Activated naive CD8-positive, alpha-beta T cell treated with anti-CD3 and anti-CD28 coated beads, Interleukin-2, amount 50 U/mL, for 16 hours (primary cell): ENCODE measurements around the gene UNCX.
"Not testable (repeated sequence)": the region's sequence is repeated elsewhere in the genome, so short reads cannot be mapped to it uniquely, and the experiment has no call there.

ENCODE experiments used
- DNase-seq: peaks from one replicate; pipeline ENCODE4 v3.0.0-alpha.2; 2020; ENCODE audit warnings: low read depth, low spot score

The UNCX gene

DNA sequence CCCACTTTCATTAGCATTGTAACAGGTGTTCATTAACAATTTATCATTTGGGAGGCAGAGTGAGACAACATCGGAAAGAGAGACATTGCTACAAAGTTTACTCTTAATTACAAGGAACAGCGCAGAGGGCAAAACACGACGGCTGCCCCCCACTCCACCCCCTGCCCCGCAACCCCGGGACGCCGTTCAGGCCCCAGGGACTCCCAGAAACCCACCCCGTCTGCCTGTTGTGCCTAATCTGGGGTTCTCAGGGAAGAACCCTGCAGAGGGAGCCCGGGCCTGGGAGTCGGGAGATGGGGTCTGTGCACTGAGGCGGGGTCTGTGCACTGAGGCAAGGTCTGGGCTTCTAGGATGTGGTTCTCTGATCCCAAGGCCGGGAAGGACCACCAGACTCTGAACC lies 25.2 kb downstream of the UNCX start:
- DNase-seq: no peak

- no peak for DNase-seq
These were observed 27.1 kb downstream of the UNCX start for GRCh38 chr7:1259621-1260243.

GRCh38 chr7:1260244-1260635 lies 27.6 kb downstream of the UNCX start:
- no peak for DNase-seq

- not testable (repeated sequence) for DNase-seq
These were observed 28.4 kb downstream of the UNCX start for GRCh38 chr7:1261036-1261435.

DNA sequence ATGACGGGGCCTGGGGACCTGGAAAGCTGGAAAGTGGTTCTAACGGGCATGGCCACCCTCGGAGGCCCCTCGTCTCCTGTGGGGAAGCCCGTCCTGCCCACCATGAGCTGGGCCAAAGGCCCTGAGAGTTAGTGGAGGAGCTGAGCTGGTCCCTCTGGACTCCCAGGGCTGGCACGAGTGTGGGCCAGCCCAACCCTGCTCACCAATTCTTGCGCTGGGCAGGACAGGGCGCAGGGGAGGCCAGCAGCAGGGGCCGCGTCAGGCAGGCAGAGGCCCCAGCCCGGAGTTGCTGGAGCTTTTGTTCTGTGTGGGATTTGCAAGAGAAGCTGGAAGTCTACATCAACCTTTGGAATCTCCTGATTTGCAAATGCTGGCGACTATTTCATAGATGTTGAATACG lies 29.8 kb downstream of the UNCX start:
- no peak for DNase-seq

DNA sequence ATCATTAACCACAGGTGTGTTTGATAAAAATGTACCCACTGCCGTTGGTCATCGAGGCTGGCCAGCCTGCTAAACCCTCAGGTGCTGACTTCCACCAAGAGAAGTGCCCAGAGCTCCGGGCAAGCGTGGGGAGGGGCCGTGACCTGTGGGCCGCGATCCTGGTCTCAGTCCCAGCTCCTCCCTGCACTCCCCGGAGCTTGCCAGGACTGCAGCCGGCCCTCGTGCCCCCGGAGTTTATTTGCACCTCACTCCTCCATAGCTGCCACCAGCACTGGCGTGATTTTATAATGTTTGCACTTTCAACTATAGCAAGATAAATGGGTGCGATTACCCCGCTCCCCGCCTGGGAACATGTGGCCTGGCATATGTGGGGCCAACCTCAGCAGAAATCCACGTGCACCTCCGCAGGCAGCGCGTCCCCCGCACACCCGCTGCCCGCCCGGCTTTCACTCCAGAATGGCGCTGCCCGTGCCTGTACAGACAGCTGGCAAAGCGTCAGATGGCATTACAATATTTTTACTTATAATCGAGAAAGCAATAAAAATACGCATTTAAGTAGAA lies 30.8 kb downstream of the UNCX start:
- DNase-seq: no peak

DNA sequence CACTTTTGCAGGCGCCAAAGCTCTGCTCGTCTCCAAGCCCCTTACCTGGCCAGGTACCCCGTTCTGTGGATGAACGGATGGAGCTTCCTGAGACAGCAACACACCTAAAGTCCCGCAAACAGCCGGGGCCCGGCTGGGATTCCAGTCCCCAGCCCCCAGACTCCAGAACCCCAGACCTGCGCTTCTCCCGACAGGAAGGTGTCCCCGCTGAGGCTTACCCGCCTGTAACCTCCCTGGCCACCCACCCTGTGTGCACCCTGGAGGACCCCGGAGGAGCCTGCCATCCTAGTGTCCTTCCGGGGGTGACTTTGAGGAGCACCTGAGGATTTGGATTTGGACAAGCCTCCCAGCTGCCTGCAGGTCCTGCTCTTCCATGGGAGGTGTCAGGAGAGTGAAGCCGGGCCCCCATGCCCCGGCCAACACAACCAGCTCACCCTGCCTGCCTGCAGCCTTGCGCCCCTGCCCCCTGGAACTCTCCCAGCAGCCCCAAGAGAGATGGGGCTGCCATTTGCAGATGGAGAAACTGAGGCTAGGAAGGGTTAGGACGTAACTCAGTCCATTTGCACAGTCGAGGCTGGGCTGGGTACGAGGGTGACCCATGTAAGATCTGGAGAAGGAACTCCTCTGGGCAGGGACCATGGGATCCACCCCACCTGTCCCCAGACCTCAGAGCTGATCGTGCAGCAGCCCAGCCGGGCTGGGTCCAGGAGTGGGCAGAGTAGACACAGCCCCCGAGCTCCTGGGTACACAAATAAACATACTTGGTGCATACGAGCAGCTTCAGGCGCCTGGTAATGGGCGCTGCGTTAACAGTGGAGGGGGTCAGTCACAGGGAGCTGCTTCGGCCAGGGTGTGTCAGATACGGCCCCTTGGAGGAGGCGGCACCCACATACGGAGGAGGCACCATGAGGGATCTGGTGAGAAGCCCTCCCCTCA lies 31.9 kb downstream of the UNCX start:
- no peak for DNase-seq

DNA sequence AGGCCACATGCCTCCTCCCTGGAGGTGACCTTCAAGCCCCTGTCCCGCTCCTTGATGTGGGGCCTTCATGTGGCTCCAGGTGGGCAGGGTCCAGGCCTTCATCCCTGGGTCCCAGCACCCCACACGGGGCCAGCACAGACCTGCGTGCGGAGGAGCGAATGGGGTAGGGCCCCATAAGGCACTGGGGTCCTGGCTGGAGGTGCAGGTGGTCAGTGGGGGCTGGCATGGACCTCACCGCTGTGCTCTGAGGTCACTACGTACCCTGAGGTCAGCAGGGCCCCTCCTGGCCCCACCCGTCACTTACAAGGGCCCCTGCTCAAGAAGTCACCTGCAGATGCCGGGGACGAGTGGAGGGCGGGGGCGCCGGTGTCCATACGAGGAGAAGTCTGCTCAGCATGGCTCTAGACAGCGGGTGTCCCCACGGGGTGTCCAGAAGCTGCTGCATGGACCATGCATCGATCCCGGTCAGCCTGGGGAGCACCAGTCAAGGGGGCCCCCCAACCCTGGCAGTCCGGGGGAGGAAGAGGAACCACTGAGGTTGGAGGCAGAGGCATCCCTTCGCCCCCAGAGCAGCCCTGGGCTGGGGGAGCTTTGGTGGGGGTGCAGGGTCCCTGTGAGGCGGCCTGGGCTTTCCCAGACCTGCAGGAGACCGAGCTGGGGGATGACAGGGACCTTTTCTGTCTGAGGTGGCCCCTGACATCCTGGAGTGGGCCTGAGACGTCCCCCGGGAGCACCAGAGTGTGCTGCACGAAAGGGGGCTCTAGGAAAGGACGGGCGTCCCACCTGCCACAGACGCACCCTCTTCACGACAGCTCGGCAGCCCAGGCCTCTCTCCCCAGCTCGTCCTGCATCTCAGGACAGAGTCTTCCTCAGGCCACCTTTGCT lies 34.6 kb downstream of the UNCX start:
- no peak for DNase-seq

- no peak for DNase-seq
These were observed 35.6 kb downstream of the UNCX start for GRCh38 chr7:1268076-1268815.

DNA sequence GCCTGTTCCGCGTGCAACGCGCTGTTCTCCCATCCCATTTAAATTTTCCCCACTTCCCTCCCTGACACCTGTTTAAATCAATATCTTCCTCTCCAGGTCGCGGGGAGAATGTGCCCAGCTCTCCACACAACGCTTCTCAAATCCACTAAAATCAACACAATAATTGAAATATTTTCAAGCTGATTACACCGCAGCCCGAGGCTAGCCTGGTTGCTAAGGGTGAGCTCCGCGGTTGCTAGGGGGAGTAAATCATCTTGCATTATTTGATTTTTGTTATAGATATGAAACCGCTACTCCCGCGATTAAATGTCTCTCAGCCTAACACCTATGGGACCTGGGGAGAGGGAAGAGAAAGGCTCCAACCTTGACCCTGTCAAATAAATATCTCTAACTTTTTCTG lies 36.2 kb downstream of the UNCX start:
- no peak for DNase-seq

DNA sequence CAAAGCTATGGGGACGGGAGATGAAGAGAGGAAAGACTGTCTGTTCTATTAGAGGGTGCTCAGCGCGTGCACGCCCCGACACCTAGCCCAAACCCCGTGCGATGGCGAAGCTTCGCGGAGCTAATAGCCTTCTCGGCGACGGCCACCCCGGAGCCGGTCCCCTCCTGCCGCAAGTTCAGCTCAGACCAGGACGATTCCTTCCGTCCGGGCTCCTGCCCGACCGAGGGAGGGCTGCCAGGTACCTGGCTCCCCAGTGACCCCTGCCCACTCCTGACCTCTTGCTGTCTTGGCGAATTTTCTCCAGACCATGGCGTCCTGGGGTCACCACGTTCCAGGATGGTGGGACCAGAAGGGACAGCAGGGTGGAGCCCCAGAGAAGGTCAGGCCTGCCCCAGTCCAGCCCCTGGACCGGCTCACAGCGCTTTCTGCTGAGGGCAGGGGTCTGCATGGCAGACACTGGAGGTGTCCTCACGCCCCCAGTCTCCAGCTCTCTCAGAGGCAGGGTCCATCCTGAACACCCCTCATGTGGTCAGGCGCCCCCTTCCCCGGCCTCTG lies 36.7 kb downstream of the UNCX start:
- no peak for DNase-seq

GRCh38 chr7:1270181-1270580 lies 37.5 kb downstream of the UNCX start:
- DNase-seq: no peak

DNA sequence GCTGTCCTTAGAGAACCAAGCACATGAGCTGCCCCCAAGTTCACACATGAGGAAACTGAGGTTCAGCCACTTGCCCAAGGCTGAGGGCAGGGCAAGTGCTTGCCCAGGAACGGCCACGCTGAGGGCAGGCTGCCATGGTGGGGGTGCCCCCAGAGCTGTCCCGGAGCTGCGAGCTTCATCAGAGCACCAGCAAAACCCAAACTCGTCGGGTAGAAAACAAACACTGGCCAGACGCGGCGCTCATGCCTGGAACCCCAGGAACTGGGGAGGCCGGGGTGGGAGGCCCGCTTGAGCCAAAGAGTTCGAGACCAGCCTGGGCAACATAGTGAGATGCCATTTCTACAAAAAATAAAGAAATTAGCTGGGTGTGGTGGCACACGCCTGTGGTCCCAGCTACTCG lies 38.4 kb downstream of the UNCX start:
- no peak for DNase-seq

DNA sequence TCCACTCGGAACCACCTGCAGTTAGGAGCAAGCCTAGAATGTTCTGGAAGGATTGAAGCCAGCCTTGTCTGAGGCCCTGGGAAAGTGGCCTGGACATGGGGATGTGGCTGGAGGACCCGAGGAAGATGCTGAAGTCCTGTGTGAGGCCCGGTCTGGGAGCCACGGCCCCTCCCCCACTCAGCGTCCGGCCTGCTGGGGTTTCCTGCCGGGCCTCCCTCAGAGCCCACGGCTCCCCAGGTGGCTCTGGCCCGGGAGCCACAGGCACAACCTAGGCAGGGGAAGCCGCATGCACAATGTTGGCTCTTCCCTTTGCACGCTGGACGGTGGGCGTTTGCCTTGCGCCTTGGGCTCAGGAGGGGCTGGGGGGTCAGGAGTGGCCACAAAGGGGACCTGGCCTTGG lies 39.0 kb downstream of the UNCX start:
- no peak for DNase-seq

GRCh38 chr7:1272136-1272535 lies 39.5 kb downstream of the UNCX start:
- not testable (repeated sequence) for DNase-seq

GRCh38 chr7:1274121-1274875 lies 41.6 kb downstream of the UNCX start:
- DNase-seq: no peak

- DNase-seq: no peak
These were observed 42.3 kb downstream of the UNCX start for GRCh38 chr7:1274876-1275375.

DNA sequence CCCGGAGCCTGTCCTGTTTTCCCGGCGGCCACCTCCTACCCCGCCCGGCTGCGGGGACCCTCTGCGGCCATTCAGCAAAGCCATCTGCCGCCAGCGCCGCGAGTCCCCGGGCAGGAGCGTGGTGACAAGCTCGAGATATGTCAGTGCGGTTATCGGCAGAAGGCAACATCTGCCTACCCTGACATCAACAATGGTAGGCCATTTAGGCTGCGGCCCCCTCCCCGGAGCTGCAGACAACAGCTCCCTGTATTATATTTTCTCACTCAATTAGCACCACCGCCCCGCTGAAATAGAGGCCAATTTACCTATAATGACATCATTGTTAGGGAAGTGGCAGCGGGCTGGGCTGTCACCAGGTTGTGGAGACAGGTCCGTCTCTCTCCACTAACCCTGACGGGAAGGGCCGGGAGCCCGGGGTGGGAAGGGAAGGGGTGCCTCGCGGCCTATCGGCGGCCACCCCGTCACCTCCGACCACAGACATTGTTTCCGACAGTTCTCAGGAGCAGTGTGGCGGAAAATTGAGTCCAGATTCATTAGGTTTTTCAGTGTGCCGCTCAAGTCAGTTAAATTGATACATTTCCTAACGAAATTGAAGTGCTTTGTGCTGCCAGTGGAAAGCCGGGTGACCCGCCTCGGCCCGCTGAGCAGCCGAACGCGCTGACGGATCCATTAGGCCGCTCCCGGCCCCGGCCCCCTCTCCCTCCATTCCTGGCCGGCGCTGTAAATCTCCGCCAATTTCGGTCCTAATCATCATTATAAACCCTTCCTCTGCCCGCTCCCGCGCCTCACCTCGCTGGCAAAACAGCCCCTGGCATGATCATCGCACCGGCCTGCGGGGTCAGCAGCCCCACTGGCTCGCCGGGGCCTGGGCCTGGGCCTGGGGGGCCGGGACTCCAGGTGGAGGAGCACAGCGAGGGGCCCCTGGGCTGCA lies 43.0 kb downstream of the UNCX start:
- no peak for DNase-seq
